Myocyte (in vitro differentiated cells): ENCODE data around the gene TEX51. TPM values are rescaled to one million over a fixed set of nuclear protein-coding genes. Genes with fewer than 3 reads are reported as not detected.

ENCODE experiments used
- DNase-seq: peaks from one replicate; pipeline ENCODE4 v3.0.0-alpha.2; 2012; ENCODE audit warnings: low read depth
- total RNA-seq: library from RNA; depleted of rRNA; stranded (reverse); fragments of >200 nt; gene quantifications from 2 replicates; pipeline ENCODE4 v1.2.3, GENCODE V29; 2014

The TEX51 gene
- total RNA-seq, 1 donor from 2014 or later, result not detected

DNA sequence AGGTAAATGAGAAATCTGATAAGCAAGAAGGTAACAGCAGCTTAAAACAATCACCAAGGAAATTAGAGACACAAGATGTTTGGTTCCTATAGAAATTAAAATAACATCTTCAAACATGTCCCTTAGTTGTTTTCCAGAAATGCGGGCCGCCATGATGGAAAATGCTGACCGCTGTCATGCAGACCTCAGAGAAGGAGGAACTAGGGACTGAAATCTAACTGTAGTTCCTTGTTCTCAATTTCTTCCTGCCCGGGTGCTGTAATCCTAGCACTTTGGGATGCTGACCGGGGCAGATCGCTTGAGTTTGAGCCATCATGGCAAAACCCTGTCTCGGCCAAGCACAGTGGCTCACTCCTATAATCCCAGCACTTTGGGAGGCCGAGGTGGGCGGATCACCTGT, 51.1 kb downstream of the TEX51 start:
- DNase-seq, result no peak

DNA sequence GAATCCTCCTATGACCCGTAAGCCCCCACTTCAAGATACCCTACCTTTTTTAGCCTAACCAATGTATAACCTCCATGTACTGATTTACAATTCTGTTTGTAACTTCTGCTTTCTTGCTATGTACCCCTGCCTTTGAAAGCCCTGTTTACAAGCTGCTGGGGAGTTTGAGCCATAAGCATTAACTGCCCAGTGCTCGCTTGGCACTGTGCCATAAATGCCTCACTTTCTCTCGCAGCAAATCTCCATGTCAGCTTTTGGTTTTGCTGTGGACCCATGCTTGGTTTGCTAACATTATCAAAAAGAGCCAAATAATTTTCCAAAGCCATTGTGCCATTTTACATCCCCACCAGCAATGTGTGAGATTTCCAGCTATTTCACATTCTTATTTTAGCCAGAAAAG, 51.8 kb downstream of the TEX51 start:
- DNase-seq, result no peak

Other genes starting within 250 kb of the TEX51 start
- gene GYPC, start 242.7 kb upstream of the TEX51 start, total RNA-seq, result 13.7 and 14.4 TPM in 2 replicates
- gene BIN1, start 208.3 kb downstream of the TEX51 start, total RNA-seq, result 3,190 and 3,208 TPM in 2 replicates